Adrenal gland (tissue), 5 donors: ENCODE results near the gene MICU2.

Experiments
- CTCF ChIP-seq, 6 experiments: fragments of 450-650 bp in 4 of 6; fragments of 200-600 bp in 2 of 6; sonication (generic) in 1 of 6; IDR thresholded peaks; 1 replicate in 5 of 6; 2 replicates in 1 of 6; pipeline versions ENCODE4 v1.5.1 to v1.8.0; 2016 to 2021; ENCODE audit warnings: antibody characterized with exemption in 6 of 6, mild to moderate bottlenecking in 2 of 6, moderate library complexity in 1 of 6
- POLR2A ChIP-seq, 2 donors: fragments of 450-650 bp; IDR thresholded peaks; one replicate each; pipeline ENCODE4 v1.6.1; 2017; ENCODE audit warnings: antibody characterized with exemption in 2 of 2, mild to moderate bottlenecking in 2 of 2, moderate library complexity in 1 of 2
- donor health status: DM: no; HTN: no; CAD: no.

DNA sequence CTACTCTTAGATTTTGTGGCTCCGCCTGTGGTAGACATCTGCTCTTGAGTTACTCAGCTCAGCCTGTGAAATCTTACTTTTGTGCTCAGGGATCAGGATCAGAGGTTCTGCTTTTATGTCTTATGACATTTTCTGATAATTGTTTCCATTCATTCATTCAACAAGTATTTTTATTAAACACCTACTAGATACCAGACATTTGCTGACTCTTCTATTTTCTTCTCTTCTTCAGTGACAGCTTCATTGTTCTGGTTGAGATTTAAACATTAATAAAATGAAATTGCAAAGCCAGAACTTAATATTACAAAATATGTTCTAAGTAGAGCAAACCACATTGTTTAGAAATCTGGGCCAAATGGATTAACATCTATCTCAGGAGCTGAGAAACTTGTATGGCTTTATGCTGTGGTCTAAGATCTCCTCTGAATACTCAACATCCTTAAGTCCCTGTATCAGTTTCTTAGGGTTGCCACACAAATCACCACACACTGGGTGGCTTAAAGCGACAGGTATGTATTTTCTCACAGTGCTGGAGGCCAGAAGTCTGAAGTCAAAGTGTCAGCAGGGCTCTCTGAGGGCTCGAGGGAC is 15.8 kb upstream of the MICU2 start:
- TF ChIP-seq POLR2A (IDR thresholded peaks at IDR 0.05), result no peak
- TF ChIP-seq CTCF (IDR thresholded peaks at IDR 0.05), result no peak
